GM19328 (cell line): ENCODE measurements around the gene SOX6.

Experiments
- ATAC-seq: cut with Tn5 transposase; IDR thresholded peaks from one replicate; pipeline ENCODE4 v1.9.1; 2021; ENCODE audit warnings: mild to moderate bottlenecking, moderate library complexity; ENCODE audit not compliant: unreplicated experiment

The SOX6 gene

DNA sequence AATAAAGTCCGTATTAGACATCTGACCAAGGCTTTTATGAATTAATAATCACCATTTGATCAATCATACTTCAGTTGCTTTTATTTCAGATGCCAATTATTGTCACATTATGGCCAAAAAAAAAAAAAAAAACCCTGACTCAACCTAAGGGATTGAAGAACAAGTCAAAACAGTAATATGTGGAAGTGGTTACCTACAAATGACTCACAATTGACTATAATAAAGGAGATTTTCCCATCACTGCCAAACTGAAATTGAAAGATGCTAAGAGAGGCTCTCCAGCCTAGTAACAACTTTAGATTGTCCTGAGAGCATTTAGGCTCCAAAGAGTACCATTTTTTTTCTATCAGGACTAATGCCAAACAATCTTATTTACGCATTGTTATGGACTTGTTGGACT lies 35.2 kb downstream of the SOX6 start:
- ATAC-seq = no peak

DNA sequence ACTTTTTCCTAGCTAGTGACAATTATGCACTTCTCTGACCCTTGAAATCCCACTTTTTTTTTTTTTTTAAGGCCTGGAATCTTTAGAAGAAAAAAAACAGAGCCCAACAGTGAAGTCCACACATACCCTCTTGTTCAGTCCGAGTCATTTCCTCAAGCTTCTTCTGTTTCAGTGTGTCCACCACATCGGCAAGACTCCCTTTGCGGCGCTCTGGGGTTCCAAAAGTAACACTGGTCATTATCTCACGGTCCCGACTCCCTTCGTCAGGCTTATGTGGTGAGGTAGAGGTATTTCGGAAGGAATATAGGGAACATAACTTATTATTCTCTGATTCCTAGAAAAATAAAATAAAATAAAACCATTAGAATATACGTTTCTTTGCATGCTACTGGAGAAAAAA lies 38.0 kb downstream of the SOX6 start:
- no peak for ATAC-seq

DNA sequence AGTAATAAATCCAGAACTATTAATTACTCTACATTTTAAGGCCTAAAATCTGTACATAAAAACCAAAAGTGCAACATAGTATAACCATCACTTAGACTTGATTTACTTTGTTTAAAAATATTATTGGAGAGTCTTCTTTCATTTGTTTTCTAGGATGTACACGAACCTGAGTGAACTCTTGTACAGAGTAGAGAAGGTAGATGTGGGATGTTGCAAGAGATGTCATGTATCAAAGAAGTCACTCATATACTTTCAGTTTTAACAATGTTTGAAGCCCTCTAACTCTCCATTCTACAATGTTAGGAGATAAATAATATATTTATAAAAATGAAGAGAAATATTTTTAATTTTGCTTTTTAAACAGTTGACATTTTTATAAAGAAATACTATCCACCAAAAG lies 38.6 kb downstream of the SOX6 start:
- no peak for ATAC-seq

DNA sequence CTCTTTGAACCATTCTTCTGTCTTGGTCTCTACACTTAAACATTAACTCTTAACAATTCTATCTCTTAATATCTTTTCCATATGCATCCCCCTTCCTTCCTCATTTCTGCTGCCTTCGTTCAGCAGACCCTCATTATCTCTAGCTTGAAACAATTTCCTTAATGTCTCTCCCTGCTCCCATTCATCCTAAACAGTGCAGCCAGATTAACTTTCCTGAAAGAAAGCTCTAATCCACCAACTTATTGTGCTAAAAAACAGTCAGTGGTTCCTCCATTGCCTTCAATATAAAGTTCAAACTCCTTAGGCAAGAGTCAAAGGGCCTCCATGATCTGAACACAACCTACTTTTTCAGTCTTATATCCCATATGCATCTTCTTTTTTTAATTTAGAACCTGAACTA lies 42.5 kb downstream of the SOX6 start:
- no peak for ATAC-seq

DNA sequence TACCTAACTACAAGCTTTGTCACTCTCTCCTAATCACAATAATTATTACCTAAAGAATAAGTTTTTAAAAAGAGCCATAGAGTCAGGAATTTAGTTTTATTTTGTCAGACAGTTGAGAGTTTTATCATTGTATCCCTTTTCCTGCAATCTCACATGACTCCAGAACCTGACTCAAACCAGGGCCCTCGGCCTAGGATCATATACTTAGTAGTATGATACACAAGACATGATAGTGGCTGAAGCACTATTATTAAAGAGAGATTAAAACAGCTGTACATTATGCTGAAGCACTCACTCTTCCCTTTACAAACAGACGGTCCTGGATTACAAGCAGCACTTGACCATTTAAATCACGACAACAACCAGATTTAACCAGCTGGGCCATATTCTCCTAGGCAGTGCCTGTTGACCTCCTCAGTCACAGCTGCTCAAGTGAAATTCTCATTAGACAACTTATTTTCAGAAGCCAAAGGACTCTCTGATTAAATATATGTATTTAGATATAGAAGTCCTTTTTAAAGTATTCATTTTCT lies 44.0 kb downstream of the SOX6 start:
- ATAC-seq = no peak

DNA sequence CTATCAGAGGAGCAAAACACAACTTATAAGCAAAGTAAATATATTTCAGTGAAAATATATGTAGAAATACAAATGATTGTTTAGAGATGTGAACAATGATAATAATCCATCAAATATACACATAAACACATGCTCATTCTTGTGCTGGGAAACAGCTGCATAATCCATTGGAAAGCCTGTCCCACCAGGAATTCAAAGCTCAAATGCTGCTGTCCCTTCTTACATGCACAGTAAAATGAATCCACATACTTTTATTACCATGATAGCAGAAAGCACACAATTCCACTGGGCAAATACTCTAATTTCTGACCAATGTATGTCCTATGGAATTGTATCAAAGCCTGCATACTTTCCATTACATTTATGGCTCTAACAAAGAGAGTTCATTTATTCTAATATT lies 44.5 kb downstream of the SOX6 start:
- ATAC-seq = no peak

DNA sequence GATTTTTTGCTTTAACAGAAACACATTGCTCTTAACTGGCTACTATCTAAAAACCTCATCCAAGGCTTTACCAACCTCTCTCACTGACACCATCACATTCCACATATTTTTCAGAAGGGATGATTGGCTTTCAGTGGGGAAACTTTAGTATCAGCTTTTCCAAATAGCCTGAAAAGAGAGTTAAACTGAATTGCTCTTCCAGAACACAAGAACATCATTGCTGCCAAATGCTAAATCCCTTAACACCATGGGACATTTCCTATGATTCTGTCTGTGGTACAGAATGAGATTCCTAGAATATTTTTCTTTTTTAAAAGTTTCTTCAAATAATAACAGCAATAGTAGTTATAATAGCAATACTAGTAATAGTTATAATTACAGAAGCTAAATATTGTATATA lies 45.4 kb downstream of the SOX6 start:
- ATAC-seq = no peak

DNA sequence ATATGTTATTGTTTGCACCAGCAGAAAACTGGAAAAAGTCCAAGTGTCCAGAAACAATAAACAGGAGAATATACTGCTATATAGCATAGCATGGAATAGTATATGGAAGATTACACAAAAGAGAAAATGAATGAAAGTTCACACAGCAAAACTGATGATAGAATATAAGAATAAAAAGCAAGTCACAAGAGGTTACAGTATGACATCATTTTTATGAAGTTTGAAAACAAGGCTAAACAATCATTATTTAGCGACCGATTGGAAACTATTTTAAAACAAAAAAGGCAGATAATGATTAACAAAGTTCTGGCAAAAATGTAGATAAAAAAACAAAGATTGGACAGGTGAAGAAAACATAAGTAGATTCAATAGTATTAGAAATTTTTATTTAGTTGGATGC lies 47.1 kb downstream of the SOX6 start:
- no peak for ATAC-seq

DNA sequence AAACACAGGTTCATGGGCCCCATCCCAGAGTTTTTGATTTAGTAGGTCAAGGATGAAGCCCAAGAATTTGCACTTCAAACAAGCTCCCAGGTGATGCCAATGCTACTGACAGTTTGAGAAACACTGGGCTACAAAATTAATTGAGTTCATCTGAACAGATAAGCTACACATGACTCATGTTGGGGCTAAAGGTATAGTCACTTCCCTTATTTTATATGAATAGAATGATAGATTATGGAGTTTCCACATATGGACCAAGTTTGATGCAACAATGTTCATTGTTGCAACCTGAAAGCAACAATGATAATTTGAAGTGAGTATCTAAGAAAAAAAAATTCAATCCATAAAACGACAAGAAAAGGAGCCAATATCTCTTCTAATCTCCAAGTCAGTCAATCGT lies 54.9 kb downstream of the SOX6 start:
- no peak for ATAC-seq

DNA sequence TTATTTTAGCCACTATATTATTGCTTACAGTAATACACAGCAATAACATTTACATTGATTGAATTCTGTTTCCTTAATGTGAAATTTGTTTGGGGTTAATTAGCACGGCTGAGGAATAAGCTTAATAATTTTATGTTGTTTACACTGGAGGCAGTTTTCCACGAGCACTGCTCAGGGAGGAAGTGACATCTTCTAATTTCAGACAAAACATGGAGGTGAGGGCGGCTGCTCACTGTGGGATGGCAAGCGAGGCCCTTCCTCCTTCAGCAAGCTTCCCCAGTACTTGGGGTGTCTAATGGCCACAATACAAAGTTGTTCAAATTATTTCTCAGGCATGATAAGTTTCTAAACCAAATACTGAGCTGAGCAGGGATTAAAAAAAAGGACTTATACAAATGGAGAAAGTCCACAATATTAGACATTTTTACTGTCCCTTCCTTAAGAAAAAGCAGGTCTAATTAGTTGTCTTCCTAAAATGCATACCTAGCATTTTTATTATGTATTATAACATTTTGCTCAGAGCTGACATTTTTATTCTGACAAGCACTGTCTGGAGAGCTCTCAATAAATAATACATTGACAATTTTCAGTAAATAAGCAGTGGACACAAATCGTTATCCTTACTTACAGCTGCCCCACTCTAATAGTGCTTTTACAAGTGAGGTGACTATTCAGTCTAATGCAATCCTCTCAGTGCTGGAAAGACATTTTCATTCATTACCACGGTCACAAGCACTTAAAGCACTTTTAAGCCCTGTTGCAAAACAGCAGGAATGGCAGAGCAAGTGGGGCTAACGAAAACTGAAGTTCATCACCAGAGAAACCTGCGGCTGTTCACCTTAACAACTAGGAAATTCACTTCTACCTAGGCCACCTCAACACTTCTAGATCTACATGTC lies 56.2 kb downstream of the SOX6 start:
- no peak for ATAC-seq

DNA sequence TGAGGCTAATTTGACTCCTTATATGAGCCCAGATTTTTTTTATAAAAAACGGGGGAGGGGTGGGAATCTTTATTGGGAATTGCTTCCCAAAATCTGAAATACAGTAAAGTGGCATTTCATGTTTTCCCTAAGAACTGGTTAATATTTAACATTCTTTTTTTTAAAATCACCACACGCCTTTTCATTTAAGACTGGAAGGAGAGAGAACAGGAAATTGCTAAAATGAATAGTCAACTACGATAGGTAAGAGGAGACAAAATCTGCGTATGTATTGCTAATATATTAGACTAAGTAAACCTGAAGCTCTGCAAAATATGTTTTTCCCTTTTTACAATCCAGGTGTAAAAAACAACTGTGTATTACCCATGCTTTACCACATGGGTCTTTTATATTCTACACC lies 57.0 kb downstream of the SOX6 start:
- ATAC-seq = no peak

DNA sequence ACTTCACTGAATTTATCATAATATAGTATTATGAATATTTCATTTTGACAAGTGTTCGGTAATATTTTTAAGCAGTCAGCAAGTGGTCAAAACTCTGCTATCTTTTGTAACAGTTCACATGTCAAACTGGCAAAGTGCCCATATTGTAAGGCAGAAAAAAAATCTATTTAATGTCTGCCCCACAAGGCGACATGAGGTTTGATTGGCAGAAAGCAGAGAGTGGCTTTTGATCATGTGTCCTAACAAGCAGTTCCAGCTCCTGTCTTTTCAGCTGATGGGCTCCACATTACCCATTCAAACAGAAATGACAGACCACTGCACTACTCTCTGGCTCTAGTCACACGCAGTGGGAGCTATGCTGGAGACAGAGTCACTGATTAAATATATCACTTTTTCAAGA lies 59.0 kb downstream of the SOX6 start:
- no peak for ATAC-seq

DNA sequence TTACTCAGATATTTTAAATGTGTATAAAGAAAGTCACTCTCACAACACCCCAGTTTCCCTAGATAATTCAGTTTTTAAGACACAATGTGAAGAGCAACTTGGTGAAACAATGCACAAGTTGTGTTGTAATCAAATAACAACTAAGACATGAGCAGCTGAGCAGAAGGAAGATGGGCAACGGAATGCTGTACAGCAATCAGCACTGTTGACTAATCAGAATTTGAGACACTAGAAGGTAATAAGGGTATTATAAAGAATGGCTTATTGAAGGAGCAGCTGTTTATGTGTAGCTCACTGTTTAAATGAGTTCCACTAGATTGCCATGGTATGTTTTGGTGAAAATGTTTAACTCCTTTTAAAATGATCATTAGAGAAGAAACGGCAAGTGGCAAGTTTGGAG lies 60.1 kb downstream of the SOX6 start:
- ATAC-seq = no peak

DNA sequence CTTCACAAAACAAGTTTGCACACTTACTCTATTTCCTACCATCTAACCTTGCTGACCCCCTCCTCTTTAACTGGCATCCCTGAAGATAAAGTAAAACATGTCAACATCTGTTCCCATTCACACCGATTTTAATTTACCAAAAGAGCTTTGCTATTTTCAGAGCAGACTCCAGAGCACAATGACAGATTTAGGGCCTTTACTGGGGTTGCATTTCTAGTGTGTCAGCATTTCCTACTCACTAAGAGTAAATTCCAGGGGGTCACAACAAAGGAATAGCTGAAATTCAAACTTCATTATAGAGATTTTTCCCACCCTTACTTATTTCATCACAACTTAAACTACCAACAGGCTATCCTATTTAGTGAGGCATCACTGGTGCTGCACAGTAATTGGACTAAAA lies 60.8 kb downstream of the SOX6 start:
- no peak for ATAC-seq

DNA sequence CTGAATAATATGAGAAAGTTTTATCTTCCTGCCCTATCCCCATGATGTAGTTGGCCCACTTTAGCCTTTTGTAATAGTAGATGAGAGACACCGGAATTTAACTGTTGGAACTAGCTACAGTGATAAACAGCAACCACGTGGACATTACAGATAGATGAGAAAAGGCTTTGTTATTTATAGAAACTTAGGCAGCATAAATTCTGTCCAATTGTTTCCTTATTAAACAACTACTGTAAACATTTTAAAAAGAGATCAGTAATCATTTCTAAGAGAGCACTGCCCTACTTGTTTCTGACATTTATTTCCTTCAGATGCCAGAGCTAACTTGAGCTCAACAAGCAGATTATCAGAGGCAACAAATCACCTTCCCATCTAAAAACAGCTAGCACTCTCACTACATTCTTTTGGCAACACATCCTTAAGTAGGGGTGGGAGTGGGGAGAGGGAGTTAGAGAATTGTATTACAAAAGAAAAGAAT lies 63.1 kb downstream of the SOX6 start:
- ATAC-seq = no peak

DNA sequence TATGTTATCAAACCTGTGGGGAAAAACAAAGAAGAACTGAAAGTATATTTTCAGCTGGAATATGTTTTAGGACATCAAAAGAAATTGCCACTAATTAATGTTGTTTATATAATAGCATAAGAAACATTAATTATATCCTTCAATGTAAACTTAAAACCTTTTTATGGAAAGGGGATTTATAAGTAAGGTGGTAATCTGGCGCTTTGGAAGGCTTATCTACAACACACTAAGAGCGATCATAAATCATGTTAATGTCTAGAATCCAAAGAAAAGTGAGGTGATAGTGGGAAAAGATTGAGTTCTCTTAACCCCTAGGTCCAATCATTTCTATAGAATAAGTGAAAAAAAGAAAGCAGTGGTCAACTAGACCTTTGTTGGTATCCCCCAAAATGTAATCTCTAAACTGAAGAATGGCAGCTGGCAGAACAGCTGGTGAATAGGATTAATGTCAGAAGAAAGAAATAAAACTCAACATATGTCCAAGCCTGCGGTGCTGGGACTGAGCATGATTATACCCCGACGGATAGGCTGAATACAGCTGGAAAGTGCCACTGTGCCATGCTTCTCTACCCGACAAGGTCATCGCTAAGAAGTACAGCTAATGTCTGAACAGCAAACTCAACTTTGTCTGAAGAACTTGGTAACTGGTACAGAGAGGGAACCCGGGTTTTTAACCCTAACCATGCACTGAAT lies 64.0 kb downstream of the SOX6 start:
- no peak for ATAC-seq

DNA sequence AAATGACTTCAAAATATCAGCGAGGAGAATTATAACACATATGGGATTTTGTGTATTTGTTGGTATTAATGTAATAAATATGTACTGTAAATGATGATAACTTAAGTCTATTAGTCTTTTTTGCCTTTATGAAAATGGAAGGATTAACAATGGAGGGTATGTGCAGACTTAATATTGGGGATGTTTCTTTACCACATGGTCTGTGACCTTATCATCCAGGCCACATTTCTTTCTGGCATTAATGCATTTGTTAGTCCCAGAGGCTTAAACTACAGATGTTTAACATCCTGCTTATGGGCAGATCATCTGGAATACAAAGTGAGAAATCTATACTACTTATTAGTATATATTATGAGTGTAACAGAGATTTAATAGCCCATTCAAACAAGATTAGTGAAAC lies 64.6 kb downstream of the SOX6 start:
- no peak for ATAC-seq

DNA sequence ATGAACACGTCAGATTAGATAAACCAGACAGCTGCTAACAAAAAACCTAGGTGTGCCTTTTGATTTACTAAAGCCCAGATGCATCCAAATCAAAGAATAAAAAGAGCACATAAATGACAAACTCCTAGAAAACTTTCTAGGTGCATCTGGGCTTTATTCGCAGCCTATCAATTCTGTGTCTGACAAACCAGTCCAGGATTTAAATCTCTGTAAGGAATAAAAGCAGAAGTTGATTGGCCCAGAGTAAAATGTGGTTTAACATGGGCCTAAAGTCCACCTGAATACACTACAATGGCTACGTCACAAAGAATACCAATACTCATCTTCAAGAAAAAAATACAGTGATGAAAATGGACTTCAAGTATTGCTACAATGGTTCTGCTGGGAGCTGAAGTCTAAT lies 66.8 kb downstream of the SOX6 start:
- no peak for ATAC-seq

DNA sequence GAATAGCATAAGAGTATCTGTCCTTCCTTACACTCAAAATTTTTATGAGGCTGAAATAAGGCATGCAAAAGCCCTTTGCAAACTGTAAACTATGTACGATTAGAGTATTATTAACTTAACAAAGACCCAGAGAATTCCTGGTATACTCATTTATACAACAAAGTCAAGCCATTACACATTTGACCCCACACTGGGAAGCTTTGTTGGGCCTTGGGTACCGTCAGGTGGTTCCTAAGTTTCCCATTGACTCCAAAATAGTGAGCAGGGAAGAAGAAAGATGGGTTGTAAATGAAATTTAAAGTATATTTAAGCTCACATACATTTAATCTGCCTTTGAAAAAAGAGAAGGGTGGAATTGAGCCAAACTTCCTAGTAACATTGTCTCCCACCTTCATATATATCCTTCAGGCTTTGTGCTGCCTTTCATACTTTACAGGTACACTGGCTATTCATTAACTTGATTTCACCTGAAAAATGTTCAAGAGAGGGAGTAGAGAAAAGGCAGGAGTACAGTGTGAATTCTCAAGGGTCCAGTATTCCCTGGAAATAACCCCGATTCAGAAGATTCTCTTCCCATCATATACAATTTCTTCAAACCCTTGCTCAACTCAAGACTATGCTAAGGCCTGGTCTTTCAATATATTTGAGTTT lies 68.6 kb downstream of the SOX6 start:
- ATAC-seq = no peak

DNA sequence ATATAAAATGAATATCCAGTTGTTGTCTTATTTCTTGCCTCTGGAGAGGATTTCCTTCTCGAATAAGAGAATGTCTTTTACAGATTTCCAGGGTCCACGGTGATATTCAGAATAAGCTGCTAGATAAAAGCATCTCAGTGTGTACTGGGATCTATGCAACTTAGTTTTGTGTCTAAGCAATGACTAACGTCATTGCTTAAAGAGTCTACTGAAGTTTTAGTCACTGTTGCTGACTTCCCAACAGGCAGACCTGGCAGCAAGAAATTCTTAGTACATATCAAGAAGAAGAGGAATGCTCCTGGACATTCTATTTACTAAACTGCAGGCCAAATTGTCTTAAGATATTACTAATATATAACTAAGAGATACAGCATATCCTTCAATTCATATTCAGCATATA lies 70.3 kb downstream of the SOX6 start:
- ATAC-seq = no peak

DNA sequence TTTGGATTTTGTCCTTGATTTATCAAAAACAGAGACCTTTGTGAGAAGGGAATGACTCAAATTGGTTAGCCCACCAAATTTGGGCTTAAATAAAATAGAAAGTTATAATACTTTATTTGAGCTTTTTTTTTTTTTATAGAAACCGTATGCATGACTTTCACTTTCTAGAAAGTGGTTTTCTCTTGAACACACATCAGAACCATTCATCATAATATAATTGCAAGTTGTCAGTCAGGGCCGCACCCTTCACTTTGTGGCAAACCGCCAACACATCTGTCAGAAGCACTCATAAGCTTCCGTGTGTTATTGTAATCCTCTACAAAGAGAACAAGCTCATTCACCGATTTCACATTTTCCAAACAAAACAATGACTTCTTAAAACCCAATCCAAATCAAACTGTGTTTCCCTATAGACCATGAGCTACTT lies 76.1 kb downstream of the SOX6 start:
- no peak for ATAC-seq

DNA sequence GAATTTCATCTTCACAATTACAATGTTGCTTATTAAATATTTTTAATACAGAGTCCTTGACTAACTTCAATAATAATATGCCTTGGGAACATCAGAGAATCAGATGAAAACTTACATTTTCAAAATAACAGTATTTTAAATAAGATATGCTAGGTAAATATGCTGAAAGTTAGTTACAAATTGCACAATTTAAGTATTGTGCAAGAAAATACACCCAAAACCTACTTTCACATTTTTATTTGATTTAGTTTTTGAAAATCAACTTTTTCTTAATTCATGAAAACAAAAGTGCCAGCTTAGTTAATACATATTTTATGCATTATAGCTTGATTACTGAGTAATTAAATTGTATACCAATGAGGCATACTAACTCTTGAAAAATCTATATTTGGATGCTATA lies 76.8 kb downstream of the SOX6 start:
- no peak for ATAC-seq
